RWPE2 (cell line): ENCODE data around the gene FOXR1.
"Not testable (repeated sequence)": the region's sequence is repeated elsewhere in the genome, so short reads cannot be mapped to it uniquely, and the experiment has no call there.

Experiments used
- ATAC-seq: fragments of 200-7000 bp; cut with Tn5 transposase; 3 replicates; pipeline ENCODE4 v1.9.1; 2021; ENCODE audit warnings: low read depth
- DNase-seq: peaks from one replicate; pipeline ENCODE4 v3.0.0-alpha.2; 2020; ENCODE audit warnings: low spot score
- H3K27ac ChIP-seq: fragments of 450-650 bp; 2 replicates; pipeline ENCODE4 v1.5.1; 2017; ENCODE audit warnings: mild to moderate bottlenecking; ENCODE audit not compliant: poor library complexity, severe bottlenecking
- H3K27me3 ChIP-seq: fragments of 250-450 bp; sonication (Bioruptor Pico); 2 replicates; pipeline ENCODE4 v1.5.1; 2021; ENCODE audit warnings: mild to moderate bottlenecking, moderate library complexity; ENCODE audit not compliant: insufficient read depth, poor library complexity, severe bottlenecking
- H3K36me3 ChIP-seq: fragments of 250-450 bp; sonication (Bioruptor Pico); 2 replicates; pipeline ENCODE4 v1.5.1; 2020; ENCODE audit warnings: low read depth, mild to moderate bottlenecking, moderate library complexity
- H3K4me1 ChIP-seq: fragments of 250-450 bp; sonication (Bioruptor Pico); 2 replicates; pipeline ENCODE4 v1.5.1; 2021; ENCODE audit warnings: mild to moderate bottlenecking, moderate library complexity; ENCODE audit not compliant: insufficient read depth, poor library complexity, severe bottlenecking
- H3K4me3 ChIP-seq: fragments of 250-450 bp; sonication (Bioruptor Pico); 2 replicates; pipeline ENCODE4 v1.5.1; 2021; ENCODE audit warnings: mild to moderate bottlenecking, moderate library complexity; ENCODE audit not compliant: severe bottlenecking
- H3K9me3 ChIP-seq: fragments of 250-450 bp; sonication (Bioruptor Pico); 2 replicates; pipeline ENCODE4 v1.5.1; 2021; ENCODE audit warnings: mild to moderate bottlenecking, moderate library complexity; ENCODE audit not compliant: severe bottlenecking
- CTCF ChIP-seq: fragments of 450-650 bp; IDR thresholded peaks from one replicate; pipeline ENCODE4 v1.5.1; 2017; ENCODE audit warnings: mild to moderate bottlenecking, moderate library complexity; ENCODE audit not compliant: poor library complexity, severe bottlenecking

Gene FOXR1

GRCh38 chr11:118957549-118957948, 14.0 kb upstream of the FOXR1 start:
- no peak for TF ChIP-seq CTCF
- Histone ChIP-seq H3K4me1 (no peaks in the 10 kb centered on the region), H3K9me3 (no peaks in the 10 kb centered on the region), H3K27me3 (no peaks in the 10 kb centered on the region), H3K36me3 (no peaks in the 10 kb centered on the region), H3K27ac (no peak overlapping the region), H3K4me3 (no peak overlapping the region)
- ATAC-seq (no peak), DNase-seq (no peak)

- DNase-seq: no peak
- TF ChIP-seq CTCF: no peak
- no peaks in the 10 kb centered on the region for H3K4me1 ChIP-seq
- no peak overlapping the region for H3K4me3 ChIP-seq
- H3K27me3 ChIP-seq: no peaks in the 10 kb centered on the region
- H3K36me3 ChIP-seq: no peaks in the 10 kb centered on the region
- no peak overlapping the region for H3K27ac ChIP-seq
- H3K9me3 ChIP-seq: no peaks in the 10 kb centered on the region
- ATAC-seq: no peak
These were observed 13.6 kb upstream of the FOXR1 start for GRCh38 chr11:118957968-118958367.

- no peaks in the 10 kb centered on the region for H3K27me3 ChIP-seq
- H3K27ac ChIP-seq: no peak overlapping the region
- ATAC-seq: no peak
- H3K36me3 ChIP-seq: no peaks in the 10 kb centered on the region
- H3K9me3 ChIP-seq: no peaks in the 10 kb centered on the region
- no peaks in the 10 kb centered on the region for H3K4me1 ChIP-seq
- H3K4me3 ChIP-seq: no peak overlapping the region
- DNase-seq: no peak
- no peak for TF ChIP-seq CTCF
These were observed 13.0 kb upstream of the FOXR1 start for GRCh38 chr11:118958577-118958976.

- Histone ChIP-seq H3K36me3 (no peaks in the 10 kb centered on the region), H3K4me3 (no peak overlapping the region)
These were observed 10.4 kb upstream of the FOXR1 start for GRCh38 chr11:118961189-118961588.

GRCh38 chr11:118961591-118961990, 10.0 kb upstream of the FOXR1 start:
- H3K4me1 ChIP-seq: no peaks in the 10 kb centered on the region
- no peaks in the 10 kb centered on the region for H3K9me3 ChIP-seq
- H3K27ac ChIP-seq: no peak overlapping the region
- TF ChIP-seq CTCF: no peak
- ATAC-seq: no peak
- H3K36me3 ChIP-seq: no peaks in the 10 kb centered on the region
- DNase-seq: no peak
- no peak overlapping the region for H3K4me3 ChIP-seq
- no peaks in the 10 kb centered on the region for H3K27me3 ChIP-seq

More at GRCh38 chr11:118961189-118961588, 10.4 kb upstream of the FOXR1 start:
- Histone ChIP-seq H3K27ac (no peak overlapping the region), H3K4me1 (no peaks in the 10 kb centered on the region), H3K9me3 (no peaks in the 10 kb centered on the region), H3K27me3 (no peaks in the 10 kb centered on the region)
- no peak for ATAC-seq
- no peak for TF ChIP-seq CTCF
- no peak for DNase-seq

GRCh38 chr11:118969508-118969907, 2.1 kb upstream of the FOXR1 start:
- not testable (repeated sequence) for ATAC-seq, H3K27me3 ChIP-seq, H3K4me3 ChIP-seq, H3K36me3 ChIP-seq, H3K9me3 ChIP-seq, DNase-seq, H3K27ac ChIP-seq, H3K4me1 ChIP-seq
